Epithelial cell of esophagus (primary cell): Measurements from ENCODE around the gene BICC1.

Experiments
- DNase-seq: peaks from one replicate; pipeline ENCODE4 v3.0.0; 2010; ENCODE audit warnings: low read depth
- H3K4me3 ChIP-seq: 2 replicates; pipeline ENCODE4 v1.5.1; 2011; ENCODE audit warnings: mild to moderate bottlenecking, low read length, control low read depth
- CTCF ChIP-seq: IDR thresholded peaks from 2 replicates; pipeline ENCODE4 v1.5.1; 2011; ENCODE audit warnings: low read depth, mild to moderate bottlenecking, low read length, control low read depth, inconsistent platforms; ENCODE audit not compliant: insufficient read depth; ENCODE audit errors: missing control alignments

The BICC1 gene

GRCh38 chr10:58516119-58516518, 3.4 kb downstream of the BICC1 start:
- TF ChIP-seq CTCF = no peak
- no peak overlapping the region for H3K4me3 ChIP-seq
- no peak for DNase-seq

DNA sequence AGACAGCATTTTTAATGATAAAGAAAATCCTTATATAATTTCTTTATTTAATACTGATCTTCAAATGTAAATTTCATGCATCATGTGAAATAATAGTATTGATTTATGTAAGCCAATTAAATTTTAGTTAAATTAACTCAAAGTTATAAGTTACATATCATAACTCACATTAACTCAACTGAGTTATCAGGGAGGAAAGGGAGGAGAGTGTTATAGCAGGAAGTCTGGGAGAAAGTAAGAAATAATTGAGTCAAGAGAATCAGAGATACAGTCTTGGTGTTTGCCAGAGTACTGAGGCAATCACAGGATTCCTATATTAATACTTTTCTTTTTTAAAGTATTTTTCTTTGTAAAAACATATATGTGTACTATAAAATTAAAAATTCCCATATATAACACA, 4.0 kb downstream of the BICC1 start:
- no peak for TF ChIP-seq CTCF
- H3K4me3 ChIP-seq = no peak overlapping the region
- no peak for DNase-seq

GRCh38 chr10:58517081-58517480, 4.4 kb downstream of the BICC1 start:
- no peak for DNase-seq
- no peak for TF ChIP-seq CTCF
- H3K4me3 ChIP-seq = no peak overlapping the region

DNA sequence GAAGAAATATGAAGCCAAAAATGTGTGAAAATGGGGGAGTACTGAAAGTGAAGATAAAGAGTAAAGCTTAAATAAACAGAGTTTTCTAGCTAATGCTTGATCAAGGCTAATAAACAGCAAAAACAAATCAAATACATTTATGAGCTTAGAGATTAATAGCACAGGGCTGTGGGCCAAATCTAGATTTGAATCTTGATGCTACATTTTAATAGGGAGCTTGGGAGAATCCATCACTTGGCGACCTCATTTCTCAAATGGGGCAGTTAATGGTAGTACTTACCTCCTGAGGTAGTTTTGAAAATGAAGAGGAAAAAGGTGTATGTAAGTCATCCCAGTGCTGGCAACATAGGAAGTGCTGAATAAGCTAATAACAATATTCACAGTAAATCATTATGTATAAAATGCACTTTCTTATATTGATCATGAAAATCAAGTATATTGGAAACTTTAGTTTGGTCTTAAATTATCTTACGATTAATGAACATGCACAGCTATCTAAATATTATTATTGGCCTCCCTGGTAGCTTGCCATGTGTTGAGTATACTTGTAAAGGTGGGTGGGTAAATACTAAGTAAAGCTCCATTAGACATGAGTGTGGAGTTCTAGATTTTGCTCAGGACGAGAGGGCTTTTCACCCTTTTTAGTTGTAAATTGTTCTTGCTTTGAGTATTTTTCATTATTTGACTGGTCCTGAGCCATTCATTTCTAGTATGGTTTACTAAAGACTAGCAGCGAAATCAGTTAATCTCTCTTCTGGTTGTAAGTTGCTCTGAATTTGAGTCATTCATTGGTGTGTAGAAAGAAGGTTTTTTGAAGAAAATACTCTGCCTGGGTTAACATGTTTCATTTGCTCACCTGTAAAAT, 5.1 kb downstream of the BICC1 start:
- no peak for DNase-seq
- no peak overlapping the region for H3K4me3 ChIP-seq
- TF ChIP-seq CTCF = no peak

GRCh38 chr10:58518775-58519174, 6.1 kb downstream of the BICC1 start:
- DNase-seq = no peak
- no peak overlapping the region for H3K4me3 ChIP-seq
- TF ChIP-seq CTCF = no peak

GRCh38 chr10:58529077-58529728, 16.5 kb downstream of the BICC1 start:
- H3K4me3 ChIP-seq = no peak overlapping the region
- no peak for TF ChIP-seq CTCF
- DNase-seq = no peak
